Activated CD4-positive, alpha-beta T cell treated with anti-CD3 and anti-CD28 coated beads for 24 hours (primary cell): Measurements from ENCODE around the gene SPECC1.
A peak's percentile ranks its signal among the peaks of the same experiment; 100 is the strongest.
"Not testable (repeated sequence)": the region's sequence is repeated elsewhere in the genome, so short reads cannot be mapped to it uniquely, and the experiment has no call there.

Source experiments
- DNase-seq, 2 donors: peaks; one replicate each; pipeline ENCODE4 v3.0.0-alpha.2; 2020; ENCODE audit warnings: low read depth in 2 of 2

Gene SPECC1

GRCh38 chr17:20313306-20313705, 304.1 kb downstream of the SPECC1 start:
- no peak for DNase-seq

- no peak for DNase-seq
Observed at GRCh38 chr17:20313891-20314290, 304.7 kb downstream of the SPECC1 start.

- DNase-seq: no peak
Observed at GRCh38 chr17:20314834-20315233, 305.7 kb downstream of the SPECC1 start.

- no peak for DNase-seq
Observed at GRCh38 chr17:20315311-20315710, 306.2 kb downstream of the SPECC1 start.

- DNase-seq: no peak
Observed at GRCh38 chr17:20315821-20316220, 306.7 kb downstream of the SPECC1 start.

- peak; percentile 61 to 65 for DNase-seq
Observed at GRCh38 chr17:20320535-20321229, 311.5 kb downstream of the SPECC1 start.

GRCh38 chr17:20321357-20321756, 312.2 kb downstream of the SPECC1 start:
- not testable (repeated sequence) for DNase-seq

- not testable (repeated sequence) for DNase-seq
Observed at GRCh38 chr17:20327739-20328138, 318.6 kb downstream of the SPECC1 start.

- not testable (repeated sequence) for DNase-seq
Observed at GRCh38 chr17:20351405-20351804, 342.2 kb downstream of the SPECC1 start.

GRCh38 chr17:20352567-20352966, 343.4 kb downstream of the SPECC1 start:
- not testable (repeated sequence) for DNase-seq

- not testable (repeated sequence) for DNase-seq
Observed at GRCh38 chr17:20363846-20364245, 354.7 kb downstream of the SPECC1 start.
